ENCODE measurements around the gene ANP32A. TPM values are rescaled to one million over a fixed set of nuclear protein-coding genes. Genes with fewer than 3 reads are reported as not detected.

Gene ANP32A
- total RNA-seq, 1 donor from 2014 or later, result 222 TPM

GRCh38 chr15:68774120-68774519, 46.6 kb downstream of the ANP32A start:
- TF ChIP-seq, protein P1, sequence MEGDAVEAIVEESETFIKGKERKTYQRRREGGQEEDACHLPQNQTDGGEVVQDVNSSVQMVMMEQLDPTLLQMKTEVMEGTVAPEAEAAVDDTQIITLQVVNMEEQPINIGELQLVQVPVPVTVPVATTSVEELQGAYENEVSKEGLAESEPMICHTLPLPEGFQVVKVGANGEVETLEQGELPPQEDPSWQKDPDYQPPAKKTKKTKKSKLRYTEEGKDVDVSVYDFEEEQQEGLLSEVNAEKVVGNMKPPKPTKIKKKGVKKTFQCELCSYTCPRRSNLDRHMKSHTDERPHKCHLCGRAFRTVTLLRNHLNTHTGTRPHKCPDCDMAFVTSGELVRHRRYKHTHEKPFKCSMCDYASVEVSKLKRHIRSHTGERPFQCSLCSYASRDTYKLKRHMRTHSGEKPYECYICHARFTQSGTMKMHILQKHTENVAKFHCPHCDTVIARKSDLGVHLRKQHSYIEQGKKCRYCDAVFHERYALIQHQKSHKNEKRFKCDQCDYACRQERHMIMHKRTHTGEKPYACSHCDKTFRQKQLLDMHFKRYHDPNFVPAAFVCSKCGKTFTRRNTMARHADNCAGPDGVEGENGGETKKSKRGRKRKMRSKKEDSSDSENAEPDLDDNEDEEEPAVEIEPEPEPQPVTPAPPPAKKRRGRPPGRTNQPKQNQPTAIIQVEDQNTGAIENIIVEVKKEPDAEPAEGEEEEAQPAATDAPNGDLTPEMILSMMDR (conservative IDR thresholded peaks at IDR 0.05), result no peak
- peaks cover 10% of the 10 kb centered on the region for H3K4me1 Mint-ChIP-seq (ENCODE audit: unreplicated experiment)
- H3K4me3 Mint-ChIP-seq, result no peak overlapping the region
- no peak overlapping the region for H3K27ac Mint-ChIP-seq
- H3K36me3 Mint-ChIP-seq, result peaks cover 16% of the 10 kb centered on the region
- DNase-seq (ENCODE audit: extremely low spot score, unreplicated experiment), result peak; percentile 15
- H3K27me3 Mint-ChIP-seq, result peaks cover 3% of the 10 kb centered on the region
- H3K9me3 Mint-ChIP-seq, result no peaks in the 10 kb centered on the region

- no peak overlapping the region for H3K27ac Mint-ChIP-seq
- H3K4me1 Mint-ChIP-seq (ENCODE audit: unreplicated experiment), result peaks cover 10% of the 10 kb centered on the region
- H3K4me3 Mint-ChIP-seq, result no peak overlapping the region
- DNase-seq (ENCODE audit: extremely low spot score, unreplicated experiment), result no peak
- TF ChIP-seq, protein P1 (conservative IDR thresholded peaks at IDR 0.05), result no peak
- peaks cover 9% of the 10 kb centered on the region for H3K36me3 Mint-ChIP-seq
- H3K27me3 Mint-ChIP-seq, result peaks cover 3% of the 10 kb centered on the region
- no peaks in the 10 kb centered on the region for H3K9me3 Mint-ChIP-seq
These were observed 47.7 kb downstream of the ANP32A start for GRCh38 chr15:68773036-68773435.

DNA sequence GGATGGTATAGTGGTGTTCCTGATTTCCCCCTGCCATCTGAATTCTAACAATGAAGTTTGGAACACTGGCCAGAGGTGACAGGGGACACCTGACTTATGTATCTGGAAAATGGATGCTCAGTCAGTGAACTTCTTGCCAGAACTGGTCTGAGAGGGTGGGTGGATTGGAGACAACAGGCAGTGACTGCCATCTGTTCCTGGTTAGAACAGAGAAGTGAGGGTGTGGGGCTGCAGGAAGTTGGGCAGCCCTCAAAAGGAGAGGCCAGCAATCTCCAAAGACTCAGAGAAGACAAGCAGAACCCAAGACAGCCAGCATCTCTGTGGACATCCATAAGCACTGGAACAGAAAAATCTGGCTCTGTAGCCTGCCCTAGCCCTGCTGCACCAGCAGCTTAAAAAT, 50.5 kb downstream of the ANP32A start:
- Mint-ChIP-seq H3K27ac (no peak overlapping the region), H3K4me3 (no peak overlapping the region), H3K4me1 (ENCODE audit: unreplicated experiment) (peaks cover 10% of the 10 kb centered on the region), H3K36me3 (no peaks in the 10 kb centered on the region), H3K9me3 (no peaks in the 10 kb centered on the region), H3K27me3 (peaks cover 3% of the 10 kb centered on the region)
- DNase-seq (ENCODE audit: extremely low spot score, unreplicated experiment), result peak; percentile 25
- TF ChIP-seq, protein P1 (conservative IDR thresholded peaks at IDR 0.05), result no peak

GRCh38 chr15:68769702-68770101, 51.0 kb downstream of the ANP32A start:
- Mint-ChIP-seq H3K4me1 (ENCODE audit: unreplicated experiment) (peaks cover 10% of the 10 kb centered on the region), H3K4me3 (no peak overlapping the region), H3K9me3 (no peaks in the 10 kb centered on the region), H3K36me3 (no peaks in the 10 kb centered on the region), H3K27ac (no peak overlapping the region), H3K27me3 (peaks cover 3% of the 10 kb centered on the region)
- peak; percentile 27 for DNase-seq (ENCODE audit: extremely low spot score, unreplicated experiment)
- TF ChIP-seq, protein P1 (conservative IDR thresholded peaks at IDR 0.05), result no peak

GRCh38 chr15:68768321-68768720, 52.4 kb downstream of the ANP32A start:
- no peak for DNase-seq (ENCODE audit: extremely low spot score, unreplicated experiment)
- Mint-ChIP-seq H3K27ac (no peak overlapping the region), H3K36me3 (no peaks in the 10 kb centered on the region), H3K9me3 (no peaks in the 10 kb centered on the region), H3K4me1 (ENCODE audit: unreplicated experiment) (peaks cover 10% of the 10 kb centered on the region), H3K4me3 (no peak overlapping the region), H3K27me3 (peaks cover 3% of the 10 kb centered on the region)
- TF ChIP-seq, protein P1 (conservative IDR thresholded peaks at IDR 0.05), result no peak

- DNase-seq (ENCODE audit: extremely low spot score, unreplicated experiment), result peak; percentile 6
- H3K27ac Mint-ChIP-seq, result no peak overlapping the region
- H3K4me3 Mint-ChIP-seq, result no peak overlapping the region
- peaks cover 10% of the 10 kb centered on the region for H3K4me1 Mint-ChIP-seq (ENCODE audit: unreplicated experiment)
- no peaks in the 10 kb centered on the region for H3K36me3 Mint-ChIP-seq
- H3K27me3 Mint-ChIP-seq, result peaks cover 3% of the 10 kb centered on the region
- TF ChIP-seq, protein P1 (conservative IDR thresholded peaks at IDR 0.05), result no peak
- no peaks in the 10 kb centered on the region for H3K9me3 Mint-ChIP-seq
These were observed 52.9 kb downstream of the ANP32A start for GRCh38 chr15:68767833-68768232.
